ENCODE measurements around the gene KIF26B.
"Not testable (repeated sequence)": the region's sequence is repeated elsewhere in the genome, so short reads cannot be mapped to it uniquely, and the experiment has no call there.

Gene KIF26B

DNA sequence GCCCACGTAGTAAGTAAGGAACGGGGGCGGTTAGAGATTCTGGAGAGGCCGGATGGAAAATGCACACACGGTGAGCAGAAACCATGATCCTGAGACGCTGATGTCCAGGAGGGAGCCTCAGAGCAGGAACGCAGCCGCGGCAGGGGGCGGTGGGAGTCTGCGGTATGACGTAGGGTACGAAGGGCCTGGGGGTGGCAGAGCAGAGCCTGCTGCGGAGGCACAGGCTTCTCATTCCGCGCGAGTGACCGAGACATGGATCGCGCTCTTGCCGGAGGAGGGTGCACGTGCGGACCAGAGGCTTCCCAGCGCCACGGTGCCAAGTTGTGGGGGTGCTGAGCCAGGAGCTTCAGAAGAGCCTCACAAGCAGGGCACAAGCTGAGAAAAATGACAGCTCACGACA, 176.2 kb downstream of the KIF26B start:
- no peak for DNase-seq

DNA sequence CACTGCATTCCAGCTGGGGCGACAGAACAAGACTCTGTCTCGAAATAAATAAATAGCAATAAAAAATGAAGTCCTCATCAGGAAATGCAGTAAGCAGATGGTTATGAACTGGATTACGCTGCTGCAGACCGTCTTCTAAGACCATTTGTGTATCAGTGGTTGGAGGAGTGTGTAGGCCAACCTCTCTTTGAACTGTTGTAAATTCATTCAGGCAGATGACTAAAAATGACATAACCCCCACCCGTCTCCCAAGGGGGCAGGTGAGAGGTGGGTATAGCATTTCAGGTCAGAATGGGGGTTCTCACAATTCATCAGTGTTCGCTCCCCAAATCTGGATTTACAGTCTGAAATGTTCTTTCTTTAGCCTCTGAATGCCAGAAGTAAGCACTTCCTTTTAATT, 177.3 kb downstream of the KIF26B start:
- no peak for DNase-seq

DNA sequence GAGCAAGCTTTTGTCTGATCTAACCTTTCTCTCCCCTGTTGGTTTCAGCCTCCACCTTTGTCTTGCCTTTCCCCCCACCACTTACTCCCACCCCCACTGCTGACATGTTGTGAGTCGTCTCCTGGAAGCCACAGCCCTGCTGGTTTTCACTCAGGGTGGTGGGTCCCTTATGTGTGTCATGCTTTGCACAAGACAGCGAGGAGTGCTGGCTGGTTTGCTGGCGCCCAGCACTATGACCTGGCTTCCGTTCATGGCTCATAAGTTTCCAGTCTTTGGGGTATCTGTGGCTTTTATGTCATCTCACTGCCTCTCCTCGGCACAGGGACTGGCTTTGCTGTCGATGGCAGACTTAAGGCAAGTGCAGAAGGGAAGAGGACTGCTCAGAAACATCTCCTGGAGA, 177.7 kb downstream of the KIF26B start:
- peak; percentile 67 for DNase-seq

DNA sequence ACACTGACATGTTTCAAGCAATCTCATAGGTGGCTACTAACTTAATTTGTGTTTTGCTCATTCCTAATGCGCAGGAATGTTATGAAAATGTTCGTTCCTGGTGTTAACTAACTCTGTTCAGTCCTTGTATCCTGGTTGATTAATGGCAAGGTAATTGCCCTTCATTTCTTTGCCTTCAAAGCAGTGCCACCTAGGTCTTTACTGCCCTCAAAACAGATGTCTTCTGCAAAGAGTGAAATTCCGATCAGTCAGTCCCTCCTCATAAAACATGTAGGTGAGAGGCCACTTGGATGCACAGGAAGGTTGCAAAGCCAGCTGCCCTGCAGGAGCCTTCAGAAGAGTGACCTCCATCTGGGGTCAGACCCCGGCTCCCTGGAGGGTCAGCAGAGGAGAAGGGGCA, 179.4 kb downstream of the KIF26B start:
- no peak for DNase-seq

DNA sequence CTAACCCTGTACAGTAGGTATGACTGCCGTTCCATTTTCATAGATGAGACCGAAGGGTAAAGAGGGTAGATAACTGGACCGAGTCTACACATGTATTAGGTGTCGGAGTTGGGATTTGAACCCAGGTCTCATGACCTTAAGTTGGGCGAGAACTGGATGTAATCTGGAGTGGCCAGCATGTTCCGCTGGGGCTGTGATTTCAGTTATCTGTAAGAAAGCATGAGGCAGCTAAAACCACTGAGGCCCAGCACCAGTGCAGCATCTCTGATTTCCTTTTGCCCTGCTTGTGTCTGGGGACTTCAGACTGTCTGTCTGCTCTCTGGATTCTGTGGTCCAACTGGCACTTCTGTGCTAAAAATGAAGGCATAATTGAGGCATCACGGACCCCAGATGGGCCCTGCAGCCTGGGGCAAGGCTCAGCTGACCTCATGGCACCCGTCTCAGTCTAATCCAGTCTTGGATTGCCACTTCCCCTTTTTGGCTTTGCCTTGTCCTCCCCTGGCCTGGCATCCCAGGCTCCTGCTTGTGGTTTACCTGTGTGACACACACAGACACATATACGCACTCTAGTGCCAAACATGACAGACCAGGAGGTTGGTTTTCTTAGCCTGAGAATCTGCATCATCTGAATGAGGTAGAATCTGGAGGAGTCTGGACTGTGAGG, 180.2 kb downstream of the KIF26B start:
- DNase-seq = no peak

DNA sequence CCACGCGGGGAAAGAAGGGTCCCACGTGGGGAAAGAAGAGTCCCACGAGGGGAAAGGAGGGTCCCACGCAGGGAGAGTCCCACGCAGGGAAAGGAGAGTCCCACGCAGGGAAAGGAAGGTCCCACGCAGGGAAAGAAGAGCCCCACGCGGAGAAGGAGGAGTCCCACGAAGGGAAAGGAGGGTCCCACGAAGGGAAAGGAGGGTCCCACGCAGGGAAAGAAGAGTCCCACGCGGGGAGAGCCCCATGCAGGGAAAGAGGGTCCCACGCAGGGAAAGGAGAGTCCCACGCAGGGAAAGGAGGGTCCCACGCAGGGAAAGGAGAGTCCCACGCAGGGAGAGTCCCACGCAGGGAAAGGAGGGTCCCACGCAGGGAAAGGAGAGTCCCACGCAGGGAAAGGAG, 180.9 kb downstream of the KIF26B start:
- DNase-seq = not testable (repeated sequence)

DNA sequence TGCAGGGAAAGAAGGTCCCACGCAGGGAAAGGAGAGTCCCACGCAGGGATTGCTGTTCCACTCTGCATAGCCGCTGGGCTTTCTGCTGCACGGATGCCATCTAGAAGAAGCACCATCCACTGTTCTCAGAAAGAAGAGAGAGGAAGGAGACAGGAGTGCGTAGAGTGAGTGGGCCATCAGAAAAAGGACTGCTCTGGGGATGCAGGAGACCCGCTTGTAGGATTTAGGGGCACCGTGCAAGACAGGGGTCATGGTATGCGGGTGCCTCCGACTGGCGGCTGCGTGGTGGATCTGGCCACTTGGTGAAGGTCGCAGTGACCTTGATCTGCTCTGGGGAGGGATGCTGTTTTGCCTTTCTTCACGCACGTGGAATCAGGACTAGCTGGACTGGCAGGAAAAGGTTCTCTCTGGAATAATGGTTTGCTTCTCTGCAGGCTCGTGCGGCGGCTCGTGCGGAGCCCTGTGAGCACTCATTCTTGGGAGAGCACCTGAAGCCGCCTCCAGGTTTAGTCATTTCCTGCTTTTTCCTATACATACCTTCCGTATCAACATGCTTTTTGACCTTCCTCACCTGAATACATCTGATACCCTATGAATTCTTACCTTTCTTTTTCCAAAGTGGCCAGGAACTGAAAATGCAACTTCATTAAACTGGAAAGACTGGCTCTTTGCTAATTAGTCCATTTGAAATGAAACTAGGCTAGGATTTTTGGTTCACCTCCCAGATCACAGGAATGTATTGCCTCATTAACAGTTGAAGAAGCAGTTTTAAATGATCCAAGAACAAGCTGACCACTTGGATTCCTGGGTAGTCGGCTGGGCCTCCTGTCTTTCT, 181.6 kb downstream of the KIF26B start:
- no peak for DNase-seq

DNA sequence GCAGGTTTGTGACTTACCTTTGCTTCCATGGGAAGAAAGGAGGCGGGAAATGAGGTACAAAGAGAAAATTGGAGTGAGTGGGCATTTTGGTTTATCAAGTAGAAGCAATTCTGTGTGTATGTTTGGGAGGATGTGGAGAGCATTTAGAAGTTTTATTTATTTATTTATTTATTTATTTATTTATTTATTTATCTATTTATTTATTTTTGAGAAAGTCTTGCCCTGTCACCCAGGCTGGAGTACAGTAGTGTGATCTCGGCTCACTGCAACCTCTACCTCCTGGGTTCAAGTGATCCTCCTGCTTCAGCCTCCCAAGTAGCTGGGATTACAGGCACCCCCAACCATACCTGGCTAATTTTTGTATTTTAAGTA, 182.2 kb downstream of the KIF26B start:
- not testable (repeated sequence) for DNase-seq

DNA sequence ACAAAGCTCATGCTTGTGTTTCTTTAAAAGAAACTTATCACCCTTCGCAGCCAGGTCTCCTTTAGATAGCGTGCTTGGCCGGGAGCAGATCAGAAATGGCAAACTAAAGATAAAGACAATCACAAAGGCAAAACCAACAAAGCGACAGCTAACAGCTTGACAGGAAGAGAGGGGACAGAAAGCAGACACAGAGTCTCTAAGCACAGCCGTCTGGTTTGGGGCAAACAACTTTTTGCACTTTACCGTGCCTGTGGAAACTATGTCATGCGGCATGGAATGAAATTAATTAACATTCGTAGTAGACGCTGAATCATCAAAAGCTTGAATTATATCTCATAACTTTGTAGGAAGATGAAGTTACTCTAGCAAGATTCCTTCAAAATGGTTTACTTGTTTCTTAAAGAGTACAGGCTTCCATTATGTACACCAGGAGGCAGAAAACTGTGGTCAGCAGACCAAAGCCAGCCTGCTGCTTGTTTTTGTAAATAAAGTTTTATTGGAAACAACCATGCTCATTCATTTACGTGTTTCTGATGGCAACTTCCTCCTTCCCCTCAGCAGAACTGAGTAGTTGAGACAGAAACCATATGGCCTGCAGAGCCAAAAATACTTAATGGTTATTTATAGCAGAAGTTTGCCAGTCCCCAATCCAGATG, 183.2 kb downstream of the KIF26B start:
- peak; percentile 61 for DNase-seq

DNA sequence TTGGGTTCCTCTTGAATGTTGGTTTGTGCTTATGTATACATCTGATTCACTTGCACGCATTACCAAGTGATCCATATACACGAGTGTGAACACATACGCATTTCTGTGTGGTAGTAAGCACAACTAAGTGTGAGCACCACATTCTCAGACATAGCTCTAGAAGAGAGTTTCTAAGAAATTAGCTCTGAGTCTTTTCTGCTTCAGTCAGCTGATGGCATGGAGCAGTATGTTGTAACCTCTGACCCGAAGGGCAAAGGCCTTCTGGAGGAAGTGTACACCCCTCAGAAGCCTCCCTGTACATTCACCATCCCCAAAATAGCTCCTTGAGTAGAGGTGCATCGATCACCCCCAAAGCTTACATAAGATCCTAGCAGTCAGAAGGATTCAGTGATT, 183.7 kb downstream of the KIF26B start:
- DNase-seq = no peak

DNA sequence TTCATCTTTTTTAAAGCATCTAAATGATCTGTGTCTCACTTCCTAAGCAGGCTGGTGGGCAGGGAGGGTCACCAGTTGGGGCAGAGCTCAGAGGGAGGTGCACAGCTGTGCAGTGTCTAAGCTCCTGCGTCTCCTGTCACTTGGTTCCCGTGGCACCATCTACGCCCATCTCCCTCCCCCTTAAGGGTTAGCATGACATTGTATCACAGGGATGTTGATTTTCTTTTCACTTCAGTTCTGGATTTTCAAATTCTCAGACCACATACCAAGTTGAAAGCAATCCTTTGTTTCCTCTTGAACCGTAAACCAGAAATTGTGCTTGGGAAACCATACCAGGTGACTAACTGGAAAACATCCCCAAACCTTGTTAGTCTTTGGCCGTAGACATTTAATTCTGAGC, 187.0 kb downstream of the KIF26B start:
- no peak for DNase-seq

DNA sequence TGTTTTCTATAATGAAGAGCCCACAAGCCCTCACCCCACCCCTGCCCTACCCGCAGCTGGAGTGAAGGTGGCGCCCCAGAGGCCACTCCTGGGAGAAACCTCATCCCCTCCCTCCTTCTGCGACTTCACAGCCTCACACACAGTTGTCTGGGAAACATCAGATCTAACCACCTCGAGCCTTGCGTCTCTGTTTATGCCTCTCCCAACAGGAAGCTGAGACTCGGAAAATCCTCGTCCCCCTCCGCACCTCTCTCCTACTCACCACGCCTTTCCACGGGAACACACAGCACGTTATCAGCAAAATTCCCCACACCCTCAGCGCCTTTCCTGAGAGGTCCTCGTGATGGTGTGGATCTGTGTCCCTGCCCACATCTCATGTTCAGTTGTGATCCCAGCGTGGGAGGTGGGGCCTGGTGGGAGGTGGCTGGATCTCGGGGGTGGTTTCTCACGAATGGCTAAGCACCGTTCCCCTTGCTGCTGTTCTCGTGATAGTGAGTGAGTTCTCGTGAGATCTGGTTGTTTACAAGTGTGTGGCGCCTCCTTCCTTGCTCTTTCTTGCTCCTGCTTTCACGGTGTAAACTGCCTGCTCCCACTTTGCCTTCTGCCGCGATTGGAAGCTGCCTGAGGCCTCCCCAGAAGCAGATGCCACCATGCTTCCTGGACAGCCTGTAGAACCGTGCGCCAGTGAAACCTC, 190.6 kb downstream of the KIF26B start:
- DNase-seq = no peak

DNA sequence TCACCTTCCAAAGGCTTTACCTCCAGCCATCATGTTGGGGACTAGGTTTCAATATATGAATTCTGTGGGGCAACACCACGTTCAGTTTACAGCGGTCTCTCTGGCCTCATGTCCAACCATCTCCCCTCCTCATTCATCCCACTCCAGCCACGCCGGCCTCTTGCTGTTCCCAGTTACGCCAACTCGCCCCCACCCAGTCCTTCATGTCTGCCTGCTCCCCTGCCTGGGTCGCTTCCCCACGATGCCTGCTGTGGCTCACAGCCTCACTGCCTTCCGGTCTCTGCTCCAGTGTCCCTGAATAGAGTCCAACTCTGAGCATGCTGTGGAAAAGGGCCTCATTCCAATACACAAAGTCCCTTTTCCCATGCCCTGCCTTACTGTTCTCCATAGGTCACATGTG, 193.8 kb downstream of the KIF26B start:
- DNase-seq = no peak

DNA sequence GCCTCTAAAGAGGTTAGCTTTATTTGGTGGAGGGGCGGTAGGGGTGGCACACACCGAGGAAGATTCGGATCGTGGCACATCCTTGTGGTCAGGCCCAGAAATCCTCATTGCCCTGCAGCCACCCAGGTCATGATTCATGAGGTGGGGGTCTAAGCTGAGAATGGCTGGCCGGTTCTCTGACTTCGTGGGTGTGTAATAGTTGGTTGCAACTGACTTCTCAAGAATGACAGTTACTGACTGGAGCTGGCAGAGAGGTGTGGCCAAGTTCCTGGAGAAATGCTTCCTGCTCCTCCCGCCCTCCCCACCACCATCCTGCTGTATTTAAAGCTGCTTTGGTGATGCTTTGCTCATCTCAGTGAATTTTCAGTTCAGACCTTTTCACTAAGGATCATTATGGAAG, 198.6 kb downstream of the KIF26B start:
- DNase-seq = no peak

DNA sequence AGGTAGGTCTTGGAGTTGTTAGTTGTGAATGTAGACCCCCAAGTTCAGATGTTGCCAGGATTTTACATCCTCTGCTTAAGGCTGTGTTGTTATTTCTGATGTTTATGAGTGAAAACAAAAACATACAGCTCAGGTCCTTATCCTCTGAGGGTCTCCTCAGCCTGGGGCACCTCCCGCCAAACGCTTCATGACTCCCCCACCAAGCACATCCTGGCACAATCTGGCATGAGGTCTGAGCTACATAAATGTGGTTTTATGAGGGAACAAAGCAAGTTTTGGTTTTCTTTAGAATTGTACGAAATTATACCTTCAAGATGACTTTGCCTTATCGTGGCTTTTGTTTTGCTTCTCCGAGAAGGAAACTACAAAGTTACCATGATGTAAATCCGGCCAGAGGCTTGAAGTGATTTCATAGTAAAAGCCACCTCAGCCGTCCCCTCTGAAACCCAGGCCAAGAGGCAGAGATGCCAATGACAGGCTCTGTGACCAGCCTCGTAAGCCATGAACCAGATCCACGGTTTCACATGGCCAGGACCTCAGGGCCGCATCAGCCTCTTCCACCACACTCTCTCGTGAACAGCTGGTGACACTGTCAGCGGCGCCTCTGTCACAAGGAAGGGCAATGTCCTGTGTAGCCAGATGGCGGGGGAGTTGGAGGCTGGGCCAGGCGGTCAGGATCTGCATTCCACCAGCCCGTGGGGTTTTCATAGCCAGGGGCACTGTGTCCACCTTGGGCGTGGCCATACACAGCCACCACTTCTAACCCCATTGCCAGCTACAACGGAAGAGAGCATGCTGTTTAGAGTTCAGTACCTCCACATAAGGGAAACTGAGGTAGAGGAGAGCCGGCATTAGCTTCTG, 199.4 kb downstream of the KIF26B start:
- DNase-seq = no peak

DNA sequence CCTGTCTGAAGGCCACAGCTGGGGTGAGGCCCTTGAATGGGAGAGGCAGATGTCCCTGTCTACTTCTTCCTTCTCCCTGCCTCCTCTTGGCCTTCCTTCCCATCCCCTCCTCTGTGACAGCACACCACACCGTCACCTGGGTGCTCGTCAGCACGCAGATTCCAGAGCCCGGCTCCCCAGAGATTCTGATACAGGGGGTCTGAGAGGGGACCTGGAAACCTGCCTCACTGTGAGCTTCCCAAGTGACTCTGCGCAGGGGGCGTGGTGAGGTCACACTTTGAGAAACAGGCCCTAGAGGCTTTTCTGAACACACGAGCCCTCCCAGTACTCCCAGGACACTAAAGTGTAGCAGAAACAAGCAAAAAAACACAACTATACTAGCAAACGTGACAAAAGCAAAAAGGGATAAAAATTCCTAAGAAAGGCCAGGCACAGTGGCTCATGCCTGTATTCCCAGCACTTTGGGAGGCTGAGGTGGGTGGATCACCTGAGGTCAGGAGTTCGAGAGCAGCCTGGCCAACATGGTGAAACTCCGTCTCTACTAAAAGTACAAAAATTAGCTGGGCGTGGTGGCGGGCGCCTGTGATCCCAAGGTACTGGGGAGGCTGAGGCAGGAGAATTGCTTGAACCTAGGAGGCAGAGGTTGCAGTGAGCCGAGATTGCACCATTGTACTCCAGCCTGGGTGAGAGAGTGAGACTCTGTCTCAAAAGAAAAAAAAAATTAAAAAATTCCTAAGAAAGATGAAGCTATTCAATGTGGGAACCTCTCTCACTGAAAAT, 201.3 kb downstream of the KIF26B start:
- DNase-seq = not testable (repeated sequence)

DNA sequence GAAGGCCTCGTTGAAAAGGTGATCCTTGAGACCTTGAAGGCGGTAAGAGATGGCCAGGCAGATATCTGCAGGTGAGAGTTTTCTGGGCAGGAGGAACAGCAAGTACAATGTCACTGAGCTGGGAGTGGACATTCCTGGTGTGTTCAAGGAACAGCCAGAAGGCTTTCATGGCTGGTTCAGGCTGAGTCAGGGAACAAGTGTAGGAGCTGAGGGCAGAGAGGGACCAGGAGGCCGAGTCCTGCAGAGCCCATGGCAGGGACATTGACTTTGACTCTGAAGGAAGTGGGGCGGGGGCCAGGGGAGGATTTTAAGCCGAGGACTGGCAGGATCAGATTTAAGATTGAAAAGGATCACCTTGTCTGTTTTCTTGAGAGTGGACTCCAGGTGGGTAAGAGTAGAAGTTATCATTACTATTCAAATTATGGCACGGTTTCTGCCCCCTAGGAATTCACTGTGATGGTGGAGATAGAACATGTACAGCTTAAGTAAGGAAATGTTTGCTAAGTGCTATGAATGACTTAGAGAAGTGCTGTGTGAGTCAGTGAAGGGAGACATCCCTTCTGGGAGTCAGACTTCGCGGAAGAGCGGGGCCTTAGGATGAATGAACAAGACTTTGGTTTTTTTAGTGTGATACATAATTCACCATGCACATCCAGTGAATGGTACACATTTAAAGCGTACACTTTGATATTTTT, 202.3 kb downstream of the KIF26B start:
- no peak for DNase-seq

DNA sequence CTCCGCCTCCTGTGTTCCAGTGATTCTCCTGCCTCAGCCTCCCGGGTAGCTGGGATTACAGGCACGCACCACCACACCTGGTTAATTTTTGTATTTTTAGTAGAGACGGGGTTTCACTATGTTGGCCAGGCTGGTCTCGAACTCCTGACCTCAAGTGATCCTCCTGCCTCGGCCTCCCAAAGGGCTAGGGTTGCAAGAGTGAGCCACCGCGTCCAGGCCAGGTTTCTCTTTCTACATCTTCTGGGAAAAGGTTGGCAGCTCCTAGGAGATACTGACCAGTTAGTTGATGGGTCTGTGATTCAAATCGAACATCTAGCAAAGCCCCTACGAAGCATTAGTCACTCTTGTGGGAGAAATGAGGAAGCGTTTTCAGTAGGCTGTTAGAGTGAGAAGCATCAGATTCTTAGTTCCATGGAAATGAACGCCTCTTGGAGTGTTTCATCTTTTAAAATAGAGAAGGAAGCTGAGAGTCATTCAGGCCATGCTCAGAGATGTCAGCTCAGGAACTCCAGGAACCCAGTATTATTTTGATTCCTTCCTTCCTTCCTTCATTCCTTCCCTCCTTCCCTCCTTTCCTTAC, 204.4 kb downstream of the KIF26B start:
- not testable (repeated sequence) for DNase-seq

DNA sequence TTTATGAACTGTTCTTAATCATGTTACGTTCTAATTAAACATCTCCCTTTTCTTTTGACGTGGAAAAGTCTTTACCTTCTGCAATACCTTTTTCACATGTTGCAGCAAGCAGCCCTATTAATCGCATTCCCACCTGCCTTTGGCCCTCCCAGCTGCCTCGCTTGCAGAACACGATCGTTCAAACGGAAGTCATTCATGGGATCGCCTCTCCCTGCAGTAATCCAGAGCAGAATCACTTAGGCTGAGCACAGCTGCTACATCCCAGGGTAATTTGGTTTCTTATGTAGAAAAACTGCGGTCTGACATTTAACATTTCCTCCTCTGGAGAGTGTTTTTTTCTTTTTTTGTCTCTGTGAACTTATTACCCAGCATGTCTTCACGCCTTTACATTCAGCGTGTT, 206.3 kb downstream of the KIF26B start:
- DNase-seq = no peak

DNA sequence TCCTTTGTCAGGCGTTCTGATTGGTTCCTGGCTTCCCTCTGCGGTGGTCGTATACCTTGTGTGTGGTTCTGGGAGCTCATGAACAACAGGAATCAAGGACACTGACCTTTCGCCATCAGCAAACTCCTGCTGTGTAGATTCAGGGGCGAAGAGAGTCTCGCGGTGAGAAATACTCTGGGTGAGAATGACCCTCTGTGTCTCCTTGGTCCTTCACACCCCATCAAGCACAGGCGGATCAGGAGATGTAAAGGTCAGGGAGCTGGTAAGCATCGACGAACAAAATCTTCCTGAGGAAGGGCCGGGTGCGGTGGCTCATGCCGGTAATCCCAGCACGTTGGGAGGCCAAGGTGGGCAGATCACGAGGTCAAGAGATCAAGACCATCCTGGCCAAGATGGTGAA, 207.2 kb downstream of the KIF26B start:
- DNase-seq = no peak

Data from activated CD8-positive, alpha-beta memory T cell treated with anti-CD3 and anti-CD28 coated beads for 24 hours (primary cell).